Measurements from ENCODE around the gene SZT2.
"Not testable (repeated sequence)": the region's sequence is repeated elsewhere in the genome, so short reads cannot be mapped to it uniquely, and the experiment has no call there.

Gene SZT2

DNA sequence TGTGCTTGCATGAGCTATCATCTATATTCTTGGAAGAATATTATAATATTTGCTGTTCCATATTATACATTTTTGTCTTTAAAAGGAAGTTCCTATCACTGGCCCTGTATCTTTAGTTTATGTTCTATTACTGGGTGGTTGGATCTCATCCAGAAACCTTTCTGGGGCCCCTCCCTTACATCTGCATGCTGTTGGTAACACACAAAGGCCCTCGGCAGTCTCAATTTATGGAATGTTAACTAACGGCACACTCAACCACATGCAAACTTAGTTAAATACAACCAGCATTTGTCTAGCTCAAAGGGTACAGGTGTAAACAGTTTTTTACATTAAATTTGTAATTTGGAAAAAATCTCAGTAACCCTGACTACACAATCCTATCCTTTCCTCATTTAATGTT is 73.8 kb downstream of the SZT2 start:
- no peak for DNase-seq

DNA sequence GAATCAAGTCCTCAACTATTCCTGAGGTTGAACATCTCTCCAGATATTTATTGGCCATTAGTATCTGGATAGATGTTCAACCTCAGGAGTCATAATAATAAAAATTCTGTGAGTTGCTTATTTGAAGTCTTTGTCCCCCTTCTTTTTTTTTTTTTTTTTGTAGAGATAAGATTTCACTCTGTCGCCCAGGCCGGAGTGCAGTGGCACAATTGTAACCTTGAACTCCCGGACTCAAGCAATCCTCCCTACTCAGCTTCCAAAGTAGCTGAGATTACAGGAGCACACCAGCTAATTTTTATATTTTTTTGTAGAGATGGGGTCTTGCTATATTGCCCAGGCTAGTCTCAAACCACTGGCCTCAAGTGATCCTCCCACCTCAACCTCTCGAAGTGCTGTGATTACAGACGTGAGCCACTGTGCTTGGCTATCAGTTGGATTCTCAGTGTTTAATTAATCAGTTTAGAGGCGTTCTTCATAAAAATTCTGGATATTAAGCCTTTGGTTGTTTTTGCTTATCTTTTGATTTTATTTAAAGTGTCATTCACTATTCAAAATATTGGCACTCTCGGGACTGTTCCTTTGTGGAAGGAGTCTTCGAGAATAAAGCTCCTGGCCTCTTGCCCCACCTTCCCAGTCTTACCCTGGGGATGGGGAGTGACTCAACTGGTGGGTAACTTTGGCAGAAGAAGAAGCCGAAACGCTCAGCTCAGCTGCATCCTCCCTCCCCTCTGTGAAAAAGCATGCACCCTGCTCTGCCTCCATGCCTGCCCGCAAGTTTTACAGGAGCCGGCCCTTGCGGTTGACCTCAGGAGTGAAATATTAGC is 75.2 kb downstream of the SZT2 start:
- no peak for DNase-seq

DNA sequence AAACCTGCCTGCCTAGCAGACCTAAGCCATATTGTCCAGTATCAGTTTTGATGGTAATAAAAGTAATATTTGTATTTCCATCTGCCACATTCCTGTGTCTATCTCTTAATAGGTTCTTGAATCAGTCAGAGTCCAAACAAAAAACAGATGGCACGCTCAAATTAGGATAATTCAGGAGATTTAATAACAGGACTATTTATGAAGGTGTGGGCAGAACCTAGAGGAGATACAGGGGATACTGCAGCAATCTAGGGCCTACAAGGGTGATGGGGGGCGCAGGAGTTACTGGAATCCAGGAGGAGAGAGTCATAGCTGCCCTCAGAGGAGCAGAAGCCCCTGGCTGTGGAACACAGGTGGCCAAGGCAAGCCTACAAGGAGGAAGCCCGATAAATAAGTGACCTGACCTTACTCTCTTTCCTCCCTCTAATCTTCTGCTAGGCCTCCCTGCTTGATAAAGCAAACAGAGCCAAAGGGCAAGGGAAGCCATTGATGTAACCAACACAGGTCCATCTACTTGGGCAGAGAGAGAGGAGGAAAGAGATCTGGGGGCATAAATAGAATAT is 75.9 kb downstream of the SZT2 start:
- DNase-seq = no peak

DNA sequence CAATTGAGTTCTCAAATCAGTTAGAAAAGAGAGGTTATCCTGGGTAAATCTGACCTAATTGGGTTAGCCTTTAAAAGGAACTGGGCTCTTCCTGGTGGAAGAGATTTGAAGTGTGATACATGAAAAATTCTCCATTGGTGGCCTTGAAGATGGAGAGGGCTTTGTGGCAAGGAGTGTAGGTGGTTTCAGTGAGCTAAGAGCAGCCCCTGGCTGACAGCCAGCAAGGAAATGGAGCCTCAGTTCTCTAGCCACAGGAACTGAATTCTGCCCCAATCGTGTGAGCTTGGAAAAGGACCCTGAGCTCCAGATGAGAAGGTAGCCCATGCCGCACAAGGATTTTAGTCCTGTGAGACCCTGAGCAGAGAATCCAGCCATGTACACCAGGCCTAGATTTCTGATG is 76.7 kb downstream of the SZT2 start:
- DNase-seq = no peak

DNA sequence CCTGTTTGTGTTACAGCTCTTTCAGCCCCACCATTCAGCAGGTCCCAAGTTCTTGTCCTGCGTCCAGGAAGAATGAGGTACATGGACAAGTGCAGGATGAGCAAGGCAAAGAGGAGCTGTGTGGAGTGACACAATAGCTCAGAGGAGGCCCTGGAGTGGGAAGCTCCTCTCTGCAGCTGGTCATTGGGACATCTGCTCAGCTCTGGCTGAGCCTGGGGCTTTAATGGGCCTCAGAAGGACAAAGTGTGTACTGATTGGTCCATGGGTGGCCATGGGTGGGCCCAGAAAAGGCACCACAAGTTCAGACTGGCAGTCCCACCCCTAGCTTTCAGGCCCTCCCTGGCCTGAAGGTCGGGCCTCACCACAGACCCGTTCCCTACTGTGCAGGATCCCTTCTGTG is 78.7 kb downstream of the SZT2 start:
- DNase-seq = no peak

DNA sequence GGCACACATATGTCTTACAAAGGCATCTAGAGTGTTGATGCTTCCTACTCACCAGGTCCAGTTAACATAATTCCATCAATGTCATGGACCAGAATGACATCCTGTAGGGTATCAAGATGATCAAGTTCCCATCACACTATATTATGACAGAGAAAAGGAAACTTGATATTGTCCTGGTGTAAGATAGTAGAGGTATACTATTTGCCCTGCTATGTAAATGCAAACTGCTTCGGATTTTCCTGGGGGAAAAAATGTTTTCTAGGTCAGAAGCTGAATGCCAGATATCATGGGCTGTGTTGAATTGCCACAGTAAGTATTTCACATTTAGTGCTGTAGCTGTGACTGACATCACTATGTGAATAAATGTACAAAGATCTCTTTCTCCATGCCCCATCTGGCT is 80.2 kb downstream of the SZT2 start:
- DNase-seq = no peak

DNA sequence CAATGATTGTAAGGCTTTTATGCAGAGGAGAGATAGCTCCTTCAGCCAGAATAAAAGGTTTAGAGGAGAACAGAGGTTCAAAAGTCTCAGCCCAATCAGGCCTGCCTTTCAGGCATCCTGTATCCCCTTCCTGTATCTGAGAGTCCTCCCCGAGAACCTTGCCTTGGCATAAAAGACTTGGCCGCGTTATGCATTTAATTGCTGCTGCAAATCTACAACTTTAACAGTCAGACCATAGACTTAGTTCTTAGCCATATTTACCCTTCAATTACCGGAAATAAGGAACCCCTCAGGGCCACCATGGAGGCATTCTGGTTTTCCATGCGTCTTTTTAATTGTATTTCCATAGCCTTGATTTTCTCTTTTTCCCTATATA is 82.4 kb downstream of the SZT2 start:
- no peak for DNase-seq

DNA sequence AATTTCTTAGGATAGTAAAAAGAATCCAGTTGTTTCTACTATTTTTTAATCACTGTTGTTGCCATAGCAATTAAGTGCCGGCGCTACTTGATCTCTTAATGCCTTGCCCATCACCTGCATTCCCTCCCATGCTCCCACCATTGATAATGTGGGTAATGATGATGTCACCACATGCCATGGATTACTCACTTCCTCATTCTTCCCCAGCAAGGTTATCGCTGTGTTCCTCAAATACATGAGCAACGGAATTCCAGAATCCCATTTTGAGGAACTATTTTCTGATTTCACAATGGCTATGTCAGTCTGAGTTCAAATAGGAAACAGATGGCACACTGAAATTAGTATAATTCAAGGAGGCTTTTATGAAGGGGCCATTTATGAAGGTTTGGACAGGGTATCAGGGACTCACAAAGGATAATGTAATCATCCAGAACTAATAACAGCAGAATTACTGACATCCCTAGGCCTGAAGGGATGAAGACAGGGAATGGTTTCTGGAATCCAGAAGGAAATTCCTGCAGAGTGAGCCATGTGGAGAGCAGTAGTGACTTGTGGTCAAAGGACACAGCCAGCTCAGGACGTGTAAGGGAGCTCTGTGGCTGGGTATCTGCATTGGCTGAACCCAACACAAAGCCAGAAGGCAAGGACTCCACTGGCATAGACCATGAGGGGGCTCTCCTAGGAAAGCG is 82.9 kb downstream of the SZT2 start:
- not testable (repeated sequence) for DNase-seq

DNA sequence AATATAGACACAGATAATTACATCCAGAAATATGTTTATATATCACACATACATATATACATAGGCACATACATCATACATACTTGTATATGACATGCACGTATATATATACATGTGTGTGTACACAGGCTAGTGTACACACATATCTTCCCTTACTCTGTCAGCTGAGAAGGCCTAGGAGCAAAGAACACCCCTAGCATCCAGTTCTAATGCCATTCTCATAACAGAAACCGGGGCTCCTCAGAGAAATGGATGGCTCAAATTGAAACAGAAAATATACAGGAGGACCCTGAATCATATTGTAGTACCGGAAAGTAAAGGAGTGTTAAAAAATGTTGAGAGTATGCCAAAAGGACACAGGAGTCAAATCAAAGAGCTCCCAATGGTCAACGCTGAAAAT is 83.8 kb downstream of the SZT2 start:
- DNase-seq = no peak

DNA sequence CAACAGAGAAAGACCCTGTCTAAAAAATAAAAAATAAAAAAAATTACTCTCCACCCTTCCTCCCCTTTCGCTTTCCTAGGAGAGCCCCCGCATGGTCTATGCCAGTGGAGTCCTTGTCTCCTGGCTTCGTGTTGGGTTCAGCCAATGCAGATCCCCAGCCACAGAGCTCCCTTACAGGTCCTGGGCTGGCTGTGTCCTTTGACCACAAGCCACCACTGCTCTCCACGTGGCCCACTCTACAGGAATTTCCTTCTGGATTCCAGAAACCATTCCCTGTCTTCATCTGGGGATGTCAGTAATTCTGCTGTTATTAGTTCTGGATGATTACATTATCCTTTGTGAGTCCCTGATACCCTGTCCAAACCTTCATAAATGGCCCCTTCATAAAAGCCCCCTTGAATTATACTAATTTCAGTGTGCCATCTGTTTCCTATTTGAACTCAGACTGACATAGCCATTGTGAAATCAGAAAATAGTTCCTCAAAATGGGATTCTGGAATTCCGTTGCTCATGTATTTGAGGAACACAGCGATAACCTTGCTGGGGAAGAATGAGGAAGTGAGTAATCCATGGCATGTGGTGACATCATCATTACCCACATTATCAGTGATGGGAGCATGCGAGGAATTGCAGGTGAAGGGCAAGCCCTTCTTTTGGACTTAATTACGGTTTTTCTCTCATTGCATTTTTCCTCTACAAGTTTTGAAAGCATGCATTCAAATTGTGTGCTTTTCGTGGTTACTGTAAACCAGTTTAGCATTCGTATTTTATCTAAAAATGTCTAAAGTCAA is 86.1 kb downstream of the SZT2 start:
- not testable (repeated sequence) for DNase-seq

DNA sequence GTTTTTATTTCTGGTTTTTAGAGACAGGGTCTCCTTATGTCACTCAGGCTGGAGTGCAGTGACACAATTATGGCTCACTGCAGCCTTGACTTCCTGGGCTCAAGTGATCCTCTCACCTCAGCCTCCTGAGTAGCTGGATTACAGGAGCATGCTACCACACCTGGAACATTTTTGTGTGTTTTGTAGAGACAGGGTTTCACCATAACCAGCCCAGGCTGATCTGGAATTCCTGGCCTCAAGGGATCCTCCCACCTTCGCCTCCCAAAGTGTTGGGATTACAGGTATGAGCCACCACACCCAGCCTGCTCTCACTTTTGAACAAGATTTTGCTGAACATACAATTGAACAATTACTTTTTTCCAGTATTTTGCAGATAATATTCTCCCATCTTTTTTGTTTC is 88.0 kb downstream of the SZT2 start:
- DNase-seq = no peak

DNA sequence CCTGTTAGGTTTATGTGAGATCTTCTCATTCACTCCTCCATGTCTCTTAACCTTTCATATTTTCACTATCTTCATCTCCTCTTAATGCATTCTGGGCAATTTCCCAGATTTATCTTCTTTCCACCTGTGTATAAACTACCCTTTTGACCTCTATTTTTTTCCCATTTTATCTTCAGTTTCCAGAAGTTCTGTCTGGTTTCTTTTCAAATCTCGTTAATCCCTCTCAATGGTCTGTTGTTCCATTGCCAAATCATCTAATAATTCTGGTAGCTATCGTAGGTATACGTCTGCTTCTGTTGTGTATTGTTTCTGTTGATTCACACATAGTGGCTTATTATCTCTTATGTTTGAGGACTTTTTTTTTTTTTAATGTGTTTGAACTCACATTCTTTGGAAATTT is 89.7 kb downstream of the SZT2 start:
- DNase-seq = no peak

DNA sequence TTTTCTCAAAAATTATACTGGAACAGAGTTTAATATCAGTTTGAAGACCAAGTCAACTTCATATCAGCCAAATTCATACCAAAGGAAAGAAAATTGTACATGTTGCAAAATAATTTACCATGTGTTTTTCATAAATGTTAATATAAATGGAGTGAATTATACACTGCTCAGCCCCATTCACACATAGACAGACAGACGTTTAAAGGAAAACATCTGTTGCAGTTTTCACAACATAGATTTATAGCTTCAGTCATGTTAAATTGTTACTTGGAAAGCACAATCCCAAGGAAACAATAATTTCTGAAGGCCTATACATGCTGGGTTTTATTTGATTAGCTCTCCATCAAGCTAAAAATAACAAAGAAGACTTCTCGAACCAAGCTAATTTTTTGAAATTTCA is 91.8 kb downstream of the SZT2 start:
- DNase-seq = no peak

DNA sequence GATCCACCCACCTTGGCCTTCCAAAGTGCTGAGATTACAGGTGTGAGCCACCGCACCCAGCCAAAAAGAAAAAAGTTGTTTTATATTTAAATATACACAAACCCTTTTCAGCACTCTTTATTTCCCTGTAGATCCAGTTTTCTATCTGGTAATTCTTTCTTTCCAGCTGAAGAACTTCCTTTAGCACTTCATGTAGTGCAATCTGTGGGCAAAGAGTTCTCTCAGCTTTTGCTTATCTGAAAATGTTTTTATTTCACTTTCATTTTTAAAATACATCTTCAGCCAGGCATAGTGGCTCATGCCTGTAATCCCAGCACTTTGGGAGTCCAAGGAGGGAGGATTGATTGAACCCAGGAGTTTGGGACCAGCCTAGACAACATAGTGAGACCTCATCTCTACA is 92.5 kb downstream of the SZT2 start:
- no peak for DNase-seq

DNA sequence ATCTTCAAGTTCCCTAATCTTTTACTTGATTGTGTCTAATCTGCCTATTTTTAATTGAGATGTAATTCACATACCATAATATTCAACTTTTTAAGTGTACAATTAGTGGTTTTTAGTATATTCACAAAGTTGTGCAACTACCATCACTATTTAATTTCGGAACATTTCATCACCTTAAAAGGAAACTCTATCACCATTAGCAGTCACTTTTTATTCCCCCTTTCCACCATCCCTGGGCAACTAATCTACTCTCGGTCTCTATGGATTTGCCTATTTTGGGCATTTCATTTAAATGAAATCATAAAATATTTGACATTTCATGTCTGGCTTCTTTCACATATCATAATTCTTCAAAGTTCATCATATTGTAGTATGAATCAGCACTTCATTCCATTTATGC is 94.7 kb downstream of the SZT2 start:
- no peak for DNase-seq

DNA sequence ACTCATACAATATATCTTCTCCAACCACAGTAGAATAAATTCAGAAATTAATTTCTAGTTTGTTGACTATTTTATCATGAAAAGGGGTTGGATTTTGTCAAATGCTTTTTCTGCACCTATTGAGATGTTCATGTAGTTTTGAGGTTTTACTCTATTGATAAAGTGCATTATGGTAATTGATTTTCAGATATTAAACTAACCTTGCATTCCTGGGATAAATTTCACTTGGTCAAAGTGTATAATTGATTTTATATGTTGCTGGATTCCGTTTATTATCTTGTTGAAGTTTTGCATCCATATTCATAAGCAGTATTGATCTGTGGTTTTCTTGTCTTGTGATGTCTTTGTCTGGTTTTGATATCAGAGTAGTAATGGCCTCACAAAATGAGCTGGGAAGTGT is 98.5 kb downstream of the SZT2 start:
- DNase-seq = no peak

DNA sequence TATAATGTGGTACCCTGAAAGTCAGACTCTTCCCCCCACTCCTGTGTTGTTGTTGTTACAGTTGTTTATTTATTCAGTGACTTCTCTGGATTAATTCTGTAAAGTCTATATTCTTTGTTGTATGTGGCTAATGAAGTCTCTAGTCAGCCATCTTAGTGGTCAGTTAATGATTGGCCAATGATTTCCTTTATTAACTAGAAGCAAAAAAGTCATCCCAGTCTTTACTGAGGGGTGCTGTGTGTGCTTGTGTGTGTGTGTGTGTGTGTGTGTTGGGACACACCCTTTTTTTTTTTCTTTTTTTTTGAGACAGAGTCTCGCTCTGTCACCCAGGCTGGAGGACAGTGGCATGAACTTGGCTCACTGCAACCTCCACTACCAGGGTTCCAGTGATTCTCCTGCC is 101.4 kb downstream of the SZT2 start:
- no peak for DNase-seq

DNA sequence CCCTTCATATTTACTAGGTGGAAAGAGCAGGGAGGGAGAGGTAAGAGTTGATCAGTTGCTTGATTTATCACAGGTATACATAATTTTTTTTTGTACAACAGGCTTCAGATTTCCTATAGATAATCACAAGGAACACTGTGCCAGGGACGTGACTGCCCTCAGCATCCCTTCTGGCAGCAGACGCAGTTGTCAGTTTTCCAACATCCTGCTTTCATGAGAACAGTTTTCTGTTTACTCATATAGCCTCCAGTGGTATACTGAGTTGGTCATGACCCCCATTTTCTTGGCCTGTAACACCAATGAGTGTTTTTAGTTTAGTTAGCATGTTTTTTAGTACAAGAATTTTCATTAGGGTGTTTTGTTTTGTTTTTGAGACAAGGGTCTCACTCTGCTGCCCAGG is 103.1 kb downstream of the SZT2 start:
- DNase-seq = no peak

DNA sequence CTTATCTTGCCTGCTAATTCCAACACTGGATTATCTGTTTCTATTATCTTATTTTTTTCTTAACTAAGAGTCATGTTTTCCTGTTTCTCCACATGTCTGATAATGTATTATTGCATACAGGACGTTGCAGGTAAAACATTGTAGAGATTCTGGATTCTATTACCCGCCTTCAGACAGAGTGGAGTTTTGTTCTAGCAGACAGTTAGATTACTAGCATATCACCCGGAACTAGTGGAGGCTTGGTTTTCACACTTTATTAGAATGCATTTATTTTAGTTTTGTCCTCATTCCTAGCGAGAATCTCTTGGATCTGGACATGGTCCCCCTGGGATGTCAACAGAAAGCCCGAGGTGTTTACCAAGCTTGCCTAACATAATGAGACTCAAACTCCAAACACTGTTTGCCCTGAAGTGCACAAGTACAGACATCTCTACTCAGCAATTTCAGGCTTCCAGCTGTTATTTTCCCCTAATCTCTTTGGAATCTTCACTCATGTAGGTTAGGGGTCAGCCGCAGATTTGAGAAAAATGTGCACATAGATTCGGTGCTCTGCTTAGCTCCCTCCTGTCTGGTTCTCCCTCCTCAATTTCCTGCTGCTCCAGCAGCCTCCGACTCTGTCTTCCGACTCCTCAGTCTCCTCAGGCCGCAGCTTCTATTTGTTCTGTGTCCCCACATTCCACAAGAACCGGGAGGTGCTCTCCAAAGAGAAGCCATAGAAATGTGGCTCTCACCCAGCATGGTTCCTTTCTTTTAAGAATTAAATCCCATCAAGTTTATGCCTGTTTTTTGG is 104.2 kb downstream of the SZT2 start:
- DNase-seq = no peak

DNA sequence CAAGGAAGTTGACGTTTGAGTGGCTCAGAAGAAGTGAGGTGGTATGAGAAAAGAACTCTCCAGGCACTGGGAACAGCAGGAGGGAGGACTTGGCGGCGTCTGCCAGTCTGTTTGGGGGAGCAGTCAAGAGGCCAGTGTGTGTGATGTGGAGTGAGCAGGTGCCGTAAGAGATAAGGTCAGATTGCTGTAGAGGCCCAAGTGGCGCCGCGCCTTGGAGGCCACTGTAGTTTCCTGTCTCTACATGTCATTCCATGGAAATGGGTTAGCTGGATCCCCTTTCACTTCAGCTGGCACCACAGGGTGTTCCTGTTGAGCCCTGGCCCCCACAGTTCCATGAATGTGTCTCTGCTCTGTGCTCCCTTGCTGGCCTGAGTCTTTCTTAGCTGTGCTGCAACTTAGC is 105.5 kb downstream of the SZT2 start:
- DNase-seq = no peak

DNA sequence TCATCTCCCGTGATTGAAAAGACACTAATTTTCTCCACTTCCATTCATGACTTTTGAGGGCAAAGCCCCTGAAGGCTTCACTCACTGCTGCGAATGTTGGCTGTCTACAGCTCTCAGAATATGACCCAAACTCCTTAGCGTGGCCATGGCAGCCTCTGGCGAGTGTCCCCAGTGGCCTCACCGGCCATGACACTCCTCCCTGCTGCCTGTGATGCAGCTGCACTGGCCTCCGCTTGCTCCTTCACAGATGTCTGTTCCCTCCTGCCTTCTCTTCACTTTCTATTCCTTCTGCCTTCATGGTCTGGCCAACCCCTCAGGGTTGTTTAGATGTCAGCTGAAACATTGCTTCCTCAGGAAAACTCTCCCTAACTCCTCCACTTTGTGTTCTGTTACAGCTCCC is 110.2 kb downstream of the SZT2 start:
- no peak for DNase-seq

DNA sequence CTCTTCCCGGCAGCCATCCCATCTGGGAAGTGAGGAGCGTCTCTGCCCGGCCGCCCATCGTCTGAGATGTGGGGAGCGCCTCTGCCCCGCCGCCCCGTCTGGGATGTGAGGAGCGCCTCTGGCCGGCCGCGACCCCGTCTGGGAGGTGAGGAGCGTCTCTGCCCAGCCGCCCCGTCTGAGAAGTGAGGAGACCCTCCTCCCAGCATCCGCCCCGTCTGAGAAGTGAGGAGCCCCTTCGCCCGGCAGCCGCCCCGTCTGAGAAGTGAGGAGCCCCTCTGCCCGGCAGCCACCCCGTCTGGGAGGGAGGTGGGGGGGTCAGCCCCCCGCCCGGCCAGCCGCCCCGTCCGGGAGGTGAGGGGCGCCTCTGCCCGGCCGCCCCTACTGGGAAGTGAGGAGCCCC is 112.1 kb downstream of the SZT2 start:
- not testable (repeated sequence) for DNase-seq

DNA sequence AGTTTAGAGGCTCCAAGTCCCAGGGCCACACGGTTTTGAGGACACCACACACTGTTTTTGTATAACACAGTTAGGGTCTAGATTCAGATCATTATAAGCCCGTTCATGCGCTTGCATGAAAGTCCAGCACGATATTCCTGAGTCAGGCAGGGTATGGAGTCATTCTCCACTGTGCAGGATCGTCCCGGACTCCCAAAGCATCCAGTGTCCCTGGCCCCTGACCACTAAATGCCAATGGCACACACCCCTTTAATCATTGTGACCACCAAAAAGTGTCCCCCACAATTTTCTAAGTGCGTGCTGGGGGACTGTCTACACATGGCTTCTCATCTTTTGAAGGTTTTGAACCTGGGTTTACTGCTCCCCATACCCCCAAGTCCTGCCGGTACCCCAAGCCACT is 113.8 kb downstream of the SZT2 start:
- no peak for DNase-seq

All from CD4-positive, alpha-beta T cell treated with Interleukin-21 for 1 hour (primary cell).